CD4-positive, alpha-beta T cell treated with Interleukin-17A for 4 hours (primary cell): ENCODE measurements around the gene ZNF236.
"Not testable (repeated sequence)": the region's sequence is repeated elsewhere in the genome, so short reads cannot be mapped to it uniquely, and the experiment has no call there.

Experiments used
- DNase-seq: peaks from one replicate; pipeline ENCODE4 v3.0.0-alpha.2; 2020; ENCODE audit warnings: mixed read lengths

The ZNF236 gene

DNA sequence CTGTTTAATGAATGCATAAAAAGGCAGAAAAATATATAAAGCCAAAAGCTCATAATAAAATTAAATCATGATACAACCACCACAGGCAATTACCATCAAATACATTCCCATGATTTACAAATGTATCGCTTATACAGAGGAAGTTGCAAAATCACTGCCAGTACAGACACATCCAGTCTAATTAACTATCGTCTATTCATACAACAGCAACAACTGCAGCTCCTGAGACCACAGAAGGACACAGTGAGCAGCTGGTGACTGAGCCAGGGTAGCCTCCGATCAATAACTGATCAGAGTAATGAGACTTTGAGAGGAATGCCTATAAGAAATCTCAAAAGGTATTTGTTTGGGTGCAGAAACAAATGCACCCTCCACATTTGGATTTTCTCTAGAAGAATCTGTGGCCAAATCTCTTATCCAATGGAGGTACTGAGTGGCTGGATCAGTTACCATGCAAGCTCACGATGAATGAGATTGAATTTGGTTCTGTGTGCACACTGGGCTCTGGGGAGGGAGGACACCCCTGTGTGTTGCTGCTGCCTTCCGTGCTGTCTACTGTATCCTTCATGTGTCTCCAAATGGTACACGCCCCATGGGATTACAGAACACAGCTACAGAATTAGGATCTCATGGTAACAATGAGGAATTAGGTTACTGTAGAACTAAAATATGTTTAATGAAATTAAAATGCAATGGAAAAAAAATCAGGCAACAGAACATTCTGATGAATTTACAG is 190.6 kb downstream of the ZNF236 start:
- no peak for DNase-seq

DNA sequence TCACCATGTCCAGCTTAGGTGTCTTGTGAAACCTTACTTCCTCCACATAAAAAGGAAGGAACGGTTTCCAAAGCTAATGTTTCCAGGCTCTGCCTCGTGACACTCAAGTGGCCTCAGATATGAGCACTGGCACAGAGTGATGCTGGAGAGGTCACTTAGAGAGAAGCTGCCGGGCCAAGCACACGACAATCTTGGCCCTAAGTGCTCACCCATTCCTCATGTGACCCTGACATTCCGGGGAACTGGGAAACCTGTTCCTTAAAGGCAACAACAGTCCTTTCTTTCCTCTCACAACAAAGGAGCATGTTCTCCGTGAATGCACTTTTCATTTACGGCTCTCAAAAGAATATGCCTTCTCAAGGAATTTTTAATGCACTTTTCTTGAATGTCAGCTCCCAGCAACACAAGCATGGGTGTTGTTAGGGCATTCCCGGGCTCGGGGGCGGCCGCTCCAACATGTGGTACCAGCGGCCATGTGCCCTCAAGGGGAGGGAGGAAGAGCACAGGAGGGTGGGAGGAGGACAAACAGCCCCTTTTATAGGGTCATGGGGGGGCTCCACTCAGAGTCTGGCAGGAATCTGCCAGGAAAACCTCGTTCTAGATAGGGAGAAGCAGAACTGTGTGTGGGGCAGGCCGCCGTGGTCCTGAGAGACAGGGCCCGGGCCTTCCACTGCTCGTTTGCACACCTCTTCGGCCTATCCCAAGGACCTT is 191.6 kb downstream of the ZNF236 start:
- DNase-seq: no peak

DNA sequence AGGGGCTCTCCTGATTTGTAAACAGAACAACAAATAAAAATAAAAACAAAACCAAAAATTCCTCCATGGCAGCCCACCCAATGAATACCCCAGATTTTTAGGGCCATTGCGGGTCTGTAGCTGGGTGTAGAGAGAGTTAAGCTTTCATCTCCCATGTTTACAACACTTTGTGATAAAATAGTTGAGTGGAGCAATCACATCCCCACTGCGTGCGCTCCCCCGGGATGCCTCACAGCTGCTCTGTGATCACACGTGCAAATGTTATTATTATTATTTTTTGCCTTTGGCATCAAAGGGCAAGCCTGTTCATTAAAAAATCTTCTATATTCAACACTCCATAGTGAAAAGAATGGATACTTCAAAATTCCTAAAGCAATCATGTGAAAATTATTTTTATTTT is 192.2 kb downstream of the ZNF236 start:
- no peak for DNase-seq

DNA sequence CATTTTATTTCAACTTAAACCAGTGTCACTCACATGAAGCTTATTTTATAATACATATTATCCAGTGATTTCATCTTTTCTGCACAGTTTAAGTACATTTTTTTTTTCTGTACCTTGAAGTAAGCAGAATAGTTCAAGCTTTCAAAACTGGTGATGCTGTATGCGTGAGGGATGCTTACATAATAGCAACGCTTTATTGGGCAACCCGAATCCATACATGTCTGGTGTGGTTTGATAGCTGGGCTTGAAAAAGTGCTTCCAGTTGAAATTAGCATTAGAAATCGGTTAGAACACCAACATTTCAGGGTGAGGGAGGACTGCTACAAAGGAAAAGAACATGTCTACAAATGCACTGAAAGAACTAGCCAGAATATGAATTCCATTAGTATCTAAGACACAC is 192.8 kb downstream of the ZNF236 start:
- no peak for DNase-seq

DNA sequence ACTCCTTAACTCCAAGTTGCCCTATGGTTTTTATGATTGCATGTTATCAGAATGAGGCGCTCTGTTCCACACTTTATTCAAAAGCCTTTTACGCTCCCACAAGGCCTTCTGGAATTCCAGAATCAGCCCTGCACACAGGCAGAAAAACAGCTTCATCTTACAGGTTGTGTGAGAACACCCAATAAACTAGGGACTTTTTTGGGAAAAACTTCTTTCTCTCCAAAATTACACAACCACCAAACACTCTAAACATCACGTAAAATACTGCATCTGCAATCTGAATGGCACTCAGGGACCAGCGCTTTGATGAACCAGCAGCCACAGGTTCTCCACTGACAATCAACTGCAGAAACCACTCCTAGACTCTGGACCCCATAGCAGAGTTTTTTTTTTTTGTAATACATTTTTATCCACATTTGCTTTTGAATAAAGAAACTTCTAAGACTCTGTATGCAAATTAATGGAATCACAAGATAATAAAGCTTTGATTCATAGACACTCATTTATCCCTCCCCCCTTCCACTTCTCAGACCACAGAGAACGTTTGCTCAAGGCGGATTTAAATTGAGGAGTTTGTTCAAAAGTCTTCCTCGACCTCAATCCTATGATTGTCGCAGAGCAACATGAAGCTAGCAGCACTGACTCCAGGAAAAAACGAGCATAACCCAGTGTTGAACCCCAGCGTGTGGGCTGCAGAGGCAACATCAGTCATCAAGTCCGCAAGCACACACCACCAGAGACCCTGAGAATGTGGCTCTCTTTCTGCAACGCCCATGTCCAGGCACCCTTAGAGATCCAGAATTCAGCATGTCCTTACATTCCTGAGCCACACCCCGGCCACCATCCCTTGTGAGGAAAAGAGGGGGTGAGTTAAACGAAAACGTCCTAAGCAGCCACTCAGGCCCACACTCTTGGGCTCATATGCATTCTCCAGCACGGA is 193.7 kb downstream of the ZNF236 start:
- no peak for DNase-seq

DNA sequence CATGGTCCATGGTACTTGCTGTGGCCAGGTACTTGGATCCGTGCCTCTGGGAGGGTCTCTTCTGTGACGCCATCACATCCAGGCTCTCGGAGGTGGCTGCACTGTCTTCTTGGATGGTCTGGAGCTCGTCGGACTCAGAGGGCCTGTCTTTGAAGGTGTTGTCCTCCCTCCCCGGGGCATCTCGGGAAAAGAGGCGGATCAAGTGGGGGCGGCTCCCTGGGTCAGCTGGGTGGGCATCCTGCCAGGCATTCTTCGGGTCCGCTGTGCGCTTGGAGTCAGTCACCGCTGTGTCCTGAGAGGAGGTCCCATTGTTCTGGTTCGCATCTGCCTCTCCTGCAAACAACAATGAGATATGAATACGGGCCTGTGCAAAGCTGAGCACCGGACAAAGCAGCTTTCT is 194.6 kb downstream of the ZNF236 start:
- no peak for DNase-seq

DNA sequence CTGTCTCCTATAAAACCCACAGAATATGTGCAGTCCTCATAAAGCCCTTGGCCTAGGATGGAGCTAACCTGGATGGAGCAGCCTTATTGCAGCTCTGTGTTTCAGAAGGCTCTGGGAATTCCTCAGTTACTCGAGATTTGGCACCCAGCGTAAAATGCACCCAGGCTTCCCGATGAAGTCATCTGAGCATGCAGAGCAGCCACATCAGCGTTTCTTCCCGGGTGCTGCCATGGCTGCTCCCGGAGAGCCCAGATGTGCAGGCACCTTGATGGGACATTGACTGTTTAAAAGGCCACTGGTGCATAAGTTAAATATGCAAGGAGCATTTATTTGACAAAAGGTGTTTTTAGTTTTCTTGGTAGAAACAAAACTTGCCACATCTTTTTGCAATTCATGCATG is 195.0 kb downstream of the ZNF236 start:
- DNase-seq: no peak

DNA sequence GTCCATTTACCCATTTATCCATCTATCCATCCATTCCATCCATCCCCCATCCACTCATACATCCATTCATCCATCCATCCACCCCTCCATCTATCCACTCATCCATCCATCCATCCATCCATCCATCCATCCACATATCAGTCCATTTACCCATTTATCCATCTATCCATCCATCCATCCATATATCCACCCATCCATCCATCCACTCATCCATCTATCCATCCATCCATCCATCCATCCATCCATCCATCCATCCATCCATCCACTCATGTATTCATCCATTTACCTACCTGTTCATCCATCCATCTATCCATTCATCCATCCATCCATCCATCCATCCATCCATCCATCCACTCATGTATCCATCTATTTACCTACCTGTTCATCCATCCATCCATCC is 196.3 kb downstream of the ZNF236 start:
- DNase-seq: not testable (repeated sequence)

DNA sequence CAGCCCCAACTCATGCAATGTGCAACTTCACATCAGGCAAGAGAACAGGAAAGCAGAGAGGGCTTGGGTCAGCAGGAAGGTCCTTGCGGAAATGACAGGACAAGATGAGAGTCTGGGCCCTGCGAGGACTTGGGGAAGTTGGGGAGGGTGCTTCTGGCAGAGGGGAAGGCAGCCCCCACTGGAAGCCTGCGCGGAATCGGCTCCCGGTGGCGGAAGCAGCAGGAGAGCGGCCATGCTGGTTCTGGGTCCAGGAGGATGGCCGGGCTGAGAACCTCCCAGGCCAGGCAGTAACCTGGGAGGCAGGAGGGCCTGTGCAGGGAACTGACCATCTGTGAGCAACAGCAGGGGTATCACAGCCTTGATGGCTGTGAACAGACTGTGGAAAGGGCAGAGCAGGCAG is 197.3 kb downstream of the ZNF236 start:
- no peak for DNase-seq
